ENCODE measurements around the gene TAF3.

TAF3 gene

DNA sequence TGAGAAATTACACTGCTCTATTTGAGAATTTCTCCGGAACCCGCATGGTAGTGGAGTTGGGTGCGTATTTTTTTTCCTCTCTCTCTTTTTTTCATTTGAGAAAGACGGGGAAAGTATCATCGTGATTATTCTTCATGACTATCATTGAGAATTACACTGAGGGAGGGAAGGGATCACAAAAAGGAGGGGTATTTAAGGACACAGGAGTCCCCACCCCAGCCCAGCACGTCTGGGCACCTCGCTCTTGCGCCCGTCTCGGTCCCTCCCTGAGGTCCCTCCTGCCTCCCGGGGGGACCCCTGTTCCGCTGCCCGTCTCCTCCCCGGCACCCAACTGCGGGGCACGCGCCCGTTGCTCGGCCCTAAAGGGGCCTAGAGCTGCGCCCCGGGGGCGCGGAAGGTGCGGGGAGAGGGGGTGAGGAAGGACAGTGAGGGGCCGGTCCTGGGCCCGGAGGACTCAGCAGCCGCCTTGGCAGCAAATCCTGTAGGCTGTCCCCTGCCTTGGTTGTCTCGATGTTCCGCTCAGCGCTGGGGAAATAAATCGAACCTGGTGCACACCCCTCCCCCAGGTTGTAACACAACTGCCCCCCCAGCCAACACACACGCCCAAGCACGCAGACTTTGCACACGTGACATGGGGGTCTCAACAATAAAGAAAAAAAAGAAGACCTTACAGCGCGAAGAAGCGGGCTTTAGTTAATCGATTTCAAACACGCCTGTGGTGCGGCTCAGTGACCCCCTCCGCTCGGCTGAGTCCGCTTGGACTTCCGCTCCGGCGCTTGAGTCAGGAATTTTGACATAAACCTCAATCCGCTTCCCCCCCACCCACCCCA, 217.6 kb downstream of the TAF3 start:
- TF ChIP-seq, protein P1, sequence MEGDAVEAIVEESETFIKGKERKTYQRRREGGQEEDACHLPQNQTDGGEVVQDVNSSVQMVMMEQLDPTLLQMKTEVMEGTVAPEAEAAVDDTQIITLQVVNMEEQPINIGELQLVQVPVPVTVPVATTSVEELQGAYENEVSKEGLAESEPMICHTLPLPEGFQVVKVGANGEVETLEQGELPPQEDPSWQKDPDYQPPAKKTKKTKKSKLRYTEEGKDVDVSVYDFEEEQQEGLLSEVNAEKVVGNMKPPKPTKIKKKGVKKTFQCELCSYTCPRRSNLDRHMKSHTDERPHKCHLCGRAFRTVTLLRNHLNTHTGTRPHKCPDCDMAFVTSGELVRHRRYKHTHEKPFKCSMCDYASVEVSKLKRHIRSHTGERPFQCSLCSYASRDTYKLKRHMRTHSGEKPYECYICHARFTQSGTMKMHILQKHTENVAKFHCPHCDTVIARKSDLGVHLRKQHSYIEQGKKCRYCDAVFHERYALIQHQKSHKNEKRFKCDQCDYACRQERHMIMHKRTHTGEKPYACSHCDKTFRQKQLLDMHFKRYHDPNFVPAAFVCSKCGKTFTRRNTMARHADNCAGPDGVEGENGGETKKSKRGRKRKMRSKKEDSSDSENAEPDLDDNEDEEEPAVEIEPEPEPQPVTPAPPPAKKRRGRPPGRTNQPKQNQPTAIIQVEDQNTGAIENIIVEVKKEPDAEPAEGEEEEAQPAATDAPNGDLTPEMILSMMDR (IDR thresholded peaks at IDR 0.05; ENCODE audit: low read depth, low read length) = no peak
- no peak overlapping the region for H3K4me3 ChIP-seq (ENCODE audit: low read depth, low read length)

DNA sequence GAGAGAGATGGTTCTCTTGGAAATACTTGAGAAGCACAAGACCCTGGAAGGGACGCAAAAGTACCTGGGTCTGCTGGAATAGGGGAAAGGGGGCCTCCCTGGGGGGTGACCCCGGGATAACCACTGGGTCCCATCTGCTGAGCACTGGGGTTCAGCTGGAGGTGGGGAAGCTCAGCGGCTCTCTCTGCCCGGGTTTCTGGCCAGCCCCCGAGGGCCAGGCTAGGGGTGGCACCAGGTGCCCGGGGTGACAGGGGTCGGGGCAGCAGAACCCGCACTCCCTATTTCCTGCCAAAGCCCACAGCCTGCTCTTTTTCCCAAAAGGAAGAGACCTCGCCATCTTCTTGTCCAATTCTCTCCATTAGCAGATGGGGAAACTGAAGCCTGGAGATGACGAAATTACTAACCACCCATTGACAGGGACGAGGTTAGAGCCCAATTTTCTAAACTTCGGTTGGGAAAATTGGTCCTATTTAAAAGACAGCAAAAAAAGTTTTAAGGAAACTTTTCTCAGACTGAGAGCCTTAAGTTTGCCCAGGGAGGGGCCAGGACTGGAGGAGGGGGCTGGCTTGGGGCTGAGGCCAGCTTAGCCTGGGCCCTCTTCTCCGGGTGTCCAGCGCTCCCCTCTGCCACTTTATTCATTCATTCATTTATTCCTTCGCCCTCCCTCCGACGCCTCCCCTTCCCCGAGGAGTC, 218.3 kb downstream of the TAF3 start:
- no peak overlapping the region for H3K4me3 ChIP-seq (ENCODE audit: low read depth, low read length)
- TF ChIP-seq, protein P1 (IDR thresholded peaks at IDR 0.05; ENCODE audit: low read depth, low read length) = no peak

DNA sequence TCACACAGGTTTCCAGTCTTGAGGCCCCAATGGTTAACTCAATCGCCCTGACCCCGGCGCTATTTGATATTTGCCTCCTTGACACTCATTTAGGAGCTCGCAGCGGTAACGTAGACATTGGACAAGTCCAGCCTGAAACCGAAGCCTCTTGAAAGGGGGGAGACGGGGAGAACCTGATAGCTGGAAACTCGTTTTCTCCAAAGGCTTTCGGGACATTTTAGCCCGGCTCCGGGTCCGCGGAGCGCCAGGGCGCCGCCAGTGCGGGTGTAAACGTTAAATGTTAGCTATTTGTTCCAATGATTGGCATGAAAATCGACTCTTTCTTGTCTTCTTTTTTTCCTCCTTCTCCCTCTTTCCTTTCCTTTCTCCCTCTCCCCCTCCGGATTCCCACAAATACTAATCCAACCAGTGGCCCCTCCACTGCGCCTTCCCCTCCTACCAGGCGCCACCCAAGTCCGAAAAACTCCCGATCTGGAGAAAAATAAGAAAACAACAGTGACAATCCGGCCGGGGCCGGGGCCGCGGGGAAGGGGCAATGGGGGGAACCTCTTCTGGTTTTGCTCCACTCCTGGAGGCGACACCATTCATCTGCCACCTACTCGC, 219.0 kb downstream of the TAF3 start:
- H3K4me3 ChIP-seq (ENCODE audit: low read depth, low read length) = no peak overlapping the region
- TF ChIP-seq, protein P1 (IDR thresholded peaks at IDR 0.05; ENCODE audit: low read depth, low read length) = no peak

DNA sequence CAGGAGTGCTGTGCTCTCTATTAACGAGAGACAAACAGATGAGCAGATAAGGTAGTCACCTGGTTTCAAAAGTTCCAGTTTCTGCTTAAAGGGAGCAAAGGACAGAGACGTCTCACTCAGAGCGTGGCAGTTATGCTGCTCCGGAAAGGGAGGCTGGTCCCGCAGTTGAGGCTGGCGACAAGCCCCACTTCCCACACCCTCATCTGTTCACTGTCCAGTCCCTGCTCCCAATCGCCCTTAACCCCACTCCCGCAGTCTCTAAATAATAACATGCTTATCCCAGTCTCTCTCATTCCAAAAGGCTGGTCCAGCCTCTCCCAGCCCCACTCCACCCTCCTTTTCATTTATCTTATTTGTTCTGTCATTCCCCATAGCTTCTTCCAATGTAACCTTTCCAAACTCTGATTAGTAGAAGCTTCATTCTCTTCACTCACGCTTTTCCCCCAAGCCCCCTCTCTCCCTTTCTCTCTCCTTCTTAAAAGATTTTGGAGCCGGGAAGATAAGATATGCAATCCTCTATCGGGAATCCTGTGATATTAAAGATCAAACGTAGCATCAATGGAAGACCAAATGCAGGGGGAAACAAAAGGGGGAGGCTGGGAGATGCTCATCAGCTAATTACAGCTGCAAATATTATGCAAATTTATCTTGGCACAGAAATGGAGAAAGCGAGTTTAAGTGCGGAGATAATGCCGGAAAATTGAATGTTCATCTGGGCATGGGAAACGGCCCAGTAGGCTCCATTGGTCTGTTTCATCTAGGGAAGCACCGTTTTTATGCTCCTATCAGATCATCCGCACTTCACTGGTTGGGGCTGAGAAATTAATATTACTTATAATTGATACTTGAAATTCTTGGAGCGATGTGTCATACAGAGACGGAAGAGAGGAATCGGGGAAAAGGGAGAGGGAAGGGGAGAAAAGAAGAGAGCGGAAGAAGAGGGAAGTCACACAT, 219.9 kb downstream of the TAF3 start:
- H3K4me3 ChIP-seq (ENCODE audit: low read depth, low read length) = no peak overlapping the region
- TF ChIP-seq, protein P1 (IDR thresholded peaks at IDR 0.05; ENCODE audit: low read depth, low read length) = no peak

DNA sequence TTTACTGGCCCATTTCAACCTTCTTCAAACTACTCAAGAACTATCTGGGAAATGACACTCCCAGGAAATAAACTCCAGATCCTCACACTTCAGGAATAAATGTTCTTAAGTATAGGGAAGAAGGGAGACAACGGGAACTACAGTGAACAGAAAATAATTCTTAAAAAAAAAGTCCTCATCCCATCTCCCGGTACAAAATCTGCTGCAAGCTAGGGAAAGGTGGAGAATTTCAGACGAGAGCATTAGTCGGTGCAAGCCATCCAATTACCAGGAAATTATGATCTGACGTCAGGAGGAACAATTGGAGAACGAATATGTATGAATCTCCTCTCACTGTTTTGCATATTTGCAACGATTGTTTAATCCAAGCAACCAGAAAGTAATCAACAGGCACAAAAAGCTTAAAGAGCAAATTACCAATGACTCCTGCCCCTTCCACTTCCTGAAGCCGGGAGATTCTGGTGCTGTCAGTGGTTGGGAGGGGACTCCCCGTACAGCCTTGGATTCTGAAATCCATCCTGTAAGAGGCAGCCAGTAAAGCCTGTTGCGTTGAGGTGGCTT, 221.1 kb downstream of the TAF3 start:
- TF ChIP-seq, protein P1 (IDR thresholded peaks at IDR 0.05; ENCODE audit: low read depth, low read length) = no peak
- no peak overlapping the region for H3K4me3 ChIP-seq (ENCODE audit: low read depth, low read length)

DNA sequence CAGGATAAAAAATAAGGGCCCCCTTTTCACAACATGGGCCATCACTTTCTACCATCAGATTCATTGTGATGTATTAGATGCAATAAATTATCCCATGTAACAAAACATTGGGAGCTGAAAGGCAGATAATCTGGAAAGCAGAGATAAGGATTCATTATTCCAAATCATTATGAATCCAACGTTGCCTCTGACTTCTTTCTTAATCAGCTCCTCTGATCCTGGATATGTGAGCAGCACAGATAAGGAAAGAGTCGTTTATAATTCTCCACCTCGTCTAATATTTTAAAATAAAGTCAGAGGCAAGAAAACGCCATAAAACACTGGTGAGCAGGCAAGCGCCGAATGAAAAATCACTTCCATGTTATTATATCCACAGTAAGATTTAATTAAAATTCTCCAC, 222.3 kb downstream of the TAF3 start:
- TF ChIP-seq, protein P1 (IDR thresholded peaks at IDR 0.05; ENCODE audit: low read depth, low read length) = no peak
- no peak overlapping the region for H3K4me3 ChIP-seq (ENCODE audit: low read depth, low read length)
